ENCODE data around the gene TMEM154.
A peak's percentile ranks its signal among the peaks of the same experiment; 100 is the strongest.

Gene TMEM154

GRCh38 chr4:152693871-152694270 is 14.1 kb upstream of the TMEM154 start:
- ATAC-seq: no peak
- DNase-seq: no peak

- ATAC-seq (no peak), DNase-seq (no peak)
Measured at GRCh38 chr4:152691761-152692160, 12.0 kb upstream of the TMEM154 start.

GRCh38 chr4:152690706-152691651 is 11.2 kb upstream of the TMEM154 start:
- ATAC-seq: no peak
- DNase-seq: no peak

GRCh38 chr4:152689615-152690501 is 10.1 kb upstream of the TMEM154 start:
- DNase-seq (no peak), ATAC-seq (peak; percentile 62)

- DNase-seq (no peak), ATAC-seq (no peak)
Measured at GRCh38 chr4:152687974-152688599, 8.3 kb upstream of the TMEM154 start.

- ATAC-seq: no peak
Measured at GRCh38 chr4:152686452-152687013, 6.7 kb upstream of the TMEM154 start.

GRCh38 chr4:152684587-152684986 is 4.8 kb upstream of the TMEM154 start:
- DNase-seq: no peak
- ATAC-seq: peak; percentile 15

More at GRCh38 chr4:152686452-152687013, 6.7 kb upstream of the TMEM154 start:
- no peak for DNase-seq

GRCh38 chr4:152684007-152684406 is 4.2 kb upstream of the TMEM154 start:
- DNase-seq (no peak), ATAC-seq (peak; percentile 71)

- no peak for DNase-seq
- ATAC-seq: no peak
Measured at GRCh38 chr4:152682143-152682941, 2.5 kb upstream of the TMEM154 start.

GRCh38 chr4:152680988-152681603 is 1.3 kb upstream of the TMEM154 start:
- peak; percentile 30 for ATAC-seq
- no peak for DNase-seq

- no peak for ATAC-seq
- DNase-seq: no peak
Measured at GRCh38 chr4:152678841-152679240, 956 bp downstream of the TMEM154 start.

GRCh38 chr4:152677117-152677516 is 2.7 kb downstream of the TMEM154 start:
- DNase-seq: no peak
- no peak for ATAC-seq

- ATAC-seq: no peak
- no peak for DNase-seq
Measured at GRCh38 chr4:152676052-152676854, 3.5 kb downstream of the TMEM154 start.

GRCh38 chr4:152674359-152674758 is 5.4 kb downstream of the TMEM154 start:
- DNase-seq: no peak

GRCh38 chr4:152673489-152673888 is 6.3 kb downstream of the TMEM154 start:
- ATAC-seq (no peak), DNase-seq (no peak)

More at GRCh38 chr4:152674359-152674758, 5.4 kb downstream of the TMEM154 start:
- ATAC-seq: no peak

GRCh38 chr4:152672206-152673092 is 7.3 kb downstream of the TMEM154 start:
- no peak for ATAC-seq
- no peak for DNase-seq

- DNase-seq (no peak), ATAC-seq (no peak)
Measured at GRCh38 chr4:152668338-152668964, 11.3 kb downstream of the TMEM154 start.

- ATAC-seq (no peak), DNase-seq (no peak)
Measured at GRCh38 chr4:152667781-152668180, 12.0 kb downstream of the TMEM154 start.

All from stimulated activated naive CD8-positive, alpha-beta T cell treated with anti-CD3 and anti-CD28 coated beads, Interleukin-15, Interleukin-2, amounts not matched to agents 100 U/mL and 50 U/mL, for 24 hours (primary cell).